Measurements from ENCODE around the gene RABEPK. TPM values are rescaled to one million over a fixed set of nuclear protein-coding genes. Genes with fewer than 3 reads are reported as not detected.

The RABEPK gene
- total RNA-seq, 1 donor from 2014 or later, result 14.7 TPM

DNA sequence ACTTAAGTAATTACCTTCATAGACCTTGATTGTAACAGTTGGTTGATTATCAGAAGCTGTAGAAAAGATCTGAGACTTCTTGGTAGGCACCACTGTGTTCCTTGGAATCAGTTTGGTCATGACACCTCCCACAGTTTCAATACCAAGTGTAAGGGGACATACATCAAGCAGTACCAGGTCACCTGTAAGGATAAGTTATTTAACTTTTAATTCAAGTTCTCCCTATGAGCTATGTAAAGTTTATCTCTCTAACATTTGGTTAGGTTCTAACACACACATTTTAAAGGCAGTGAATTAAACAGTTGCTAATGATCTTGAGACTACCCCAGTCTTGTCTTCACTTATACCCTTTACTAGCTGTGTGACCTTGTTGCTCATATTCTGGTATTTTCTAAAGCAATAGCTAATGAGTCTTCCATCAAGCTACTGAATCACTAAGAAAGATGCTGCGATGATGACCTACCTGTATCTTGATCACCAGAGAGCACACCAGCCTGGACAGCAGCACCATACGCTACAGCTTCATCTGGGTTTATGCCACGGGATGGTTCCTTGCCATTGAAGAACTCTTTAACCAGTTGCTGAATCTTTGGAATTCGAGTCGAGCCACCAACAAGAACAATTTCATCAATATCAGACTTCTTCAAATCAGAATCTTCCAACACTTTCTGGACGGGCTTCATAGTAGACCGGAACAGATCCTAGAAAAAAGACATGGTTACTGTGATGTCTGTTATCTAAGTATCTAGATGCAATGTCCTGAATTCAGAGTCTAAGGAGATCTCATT is 38.0 kb downstream of the RABEPK start:
- peaks cover 3 to 60% of the 10 kb centered on the region in 2 donors for H3K36me3 ChIP-seq
- peak overlapping the region; percentile 88 to 96 for H3K4me3 ChIP-seq

DNA sequence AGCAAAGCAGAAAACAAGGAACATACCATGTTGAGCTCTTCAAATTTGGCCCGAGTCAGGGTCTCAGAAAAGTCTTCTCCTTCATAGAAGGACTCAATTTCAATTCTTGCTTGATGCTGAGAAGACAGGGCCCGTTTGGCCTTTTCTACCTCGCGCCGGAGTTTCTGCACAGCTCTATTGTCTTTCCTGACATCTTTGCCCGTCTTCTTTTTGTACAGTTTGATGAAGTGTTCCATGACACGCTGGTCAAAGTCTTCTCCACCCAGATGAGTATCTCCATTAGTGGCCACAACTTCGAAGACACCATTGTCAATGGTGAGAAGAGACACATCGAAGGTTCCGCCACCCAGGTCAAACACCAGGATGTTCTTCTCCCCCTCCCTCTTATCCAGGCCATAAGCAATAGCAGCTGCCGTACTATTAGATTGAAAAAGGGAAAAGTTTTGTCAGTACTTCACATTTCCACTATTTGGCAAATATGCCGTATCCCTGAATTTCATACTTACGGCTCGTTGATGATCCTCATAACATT is 38.6 kb downstream of the RABEPK start:
- TF ChIP-seq, protein P1, sequence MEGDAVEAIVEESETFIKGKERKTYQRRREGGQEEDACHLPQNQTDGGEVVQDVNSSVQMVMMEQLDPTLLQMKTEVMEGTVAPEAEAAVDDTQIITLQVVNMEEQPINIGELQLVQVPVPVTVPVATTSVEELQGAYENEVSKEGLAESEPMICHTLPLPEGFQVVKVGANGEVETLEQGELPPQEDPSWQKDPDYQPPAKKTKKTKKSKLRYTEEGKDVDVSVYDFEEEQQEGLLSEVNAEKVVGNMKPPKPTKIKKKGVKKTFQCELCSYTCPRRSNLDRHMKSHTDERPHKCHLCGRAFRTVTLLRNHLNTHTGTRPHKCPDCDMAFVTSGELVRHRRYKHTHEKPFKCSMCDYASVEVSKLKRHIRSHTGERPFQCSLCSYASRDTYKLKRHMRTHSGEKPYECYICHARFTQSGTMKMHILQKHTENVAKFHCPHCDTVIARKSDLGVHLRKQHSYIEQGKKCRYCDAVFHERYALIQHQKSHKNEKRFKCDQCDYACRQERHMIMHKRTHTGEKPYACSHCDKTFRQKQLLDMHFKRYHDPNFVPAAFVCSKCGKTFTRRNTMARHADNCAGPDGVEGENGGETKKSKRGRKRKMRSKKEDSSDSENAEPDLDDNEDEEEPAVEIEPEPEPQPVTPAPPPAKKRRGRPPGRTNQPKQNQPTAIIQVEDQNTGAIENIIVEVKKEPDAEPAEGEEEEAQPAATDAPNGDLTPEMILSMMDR (IDR thresholded peaks at IDR 0.05), result no peak
- TF ChIP-seq POLR2A (IDR thresholded peaks at IDR 0.05) (no peak), POLR2AphosphoS5 (IDR thresholded peaks at IDR 0.05; ENCODE audit: insufficient read depth in 1 of 2, low read depth in 1 of 2) (no peak)
- no peak overlapping the region for H3K27ac ChIP-seq
- DNase-seq (ENCODE audit: extremely low spot score in 2 of 2), result no peak
- intact Hi-C loops (cut with DNase I), result no loop called here
- H3K36me3 ChIP-seq, result peaks cover 3 to 54% of the 10 kb centered on the region in 2 donors
- no peaks in the 10 kb centered on the region for H3K9me3 ChIP-seq
- peaks cover 66% of the 10 kb centered on the region for H3K4me1 ChIP-seq
- H3K4me3 ChIP-seq, result peak overlapping the region; percentile 88 to 96
- H3K27me3 ChIP-seq, result no peaks in the 10 kb centered on the region

More for the DNA sequence above, 38.0 kb downstream of the RABEPK start:
- no peak for DNase-seq (ENCODE audit: extremely low spot score in 2 of 2)
- Histone ChIP-seq H3K9me3 (no peaks in the 10 kb centered on the region), H3K4me1 (peaks cover 66% of the 10 kb centered on the region), H3K27me3 (no peaks in the 10 kb centered on the region), H3K27ac (no peak overlapping the region)
- intact Hi-C loops (cut with DNase I), result no loop called here
- TF ChIP-seq, protein P1 (IDR thresholded peaks at IDR 0.05), result no peak
- TF ChIP-seq POLR2A (IDR thresholded peaks at IDR 0.05) (no peak), POLR2AphosphoS5 (IDR thresholded peaks at IDR 0.05; ENCODE audit: insufficient read depth in 1 of 2, low read depth in 1 of 2) (no peak)

DNA sequence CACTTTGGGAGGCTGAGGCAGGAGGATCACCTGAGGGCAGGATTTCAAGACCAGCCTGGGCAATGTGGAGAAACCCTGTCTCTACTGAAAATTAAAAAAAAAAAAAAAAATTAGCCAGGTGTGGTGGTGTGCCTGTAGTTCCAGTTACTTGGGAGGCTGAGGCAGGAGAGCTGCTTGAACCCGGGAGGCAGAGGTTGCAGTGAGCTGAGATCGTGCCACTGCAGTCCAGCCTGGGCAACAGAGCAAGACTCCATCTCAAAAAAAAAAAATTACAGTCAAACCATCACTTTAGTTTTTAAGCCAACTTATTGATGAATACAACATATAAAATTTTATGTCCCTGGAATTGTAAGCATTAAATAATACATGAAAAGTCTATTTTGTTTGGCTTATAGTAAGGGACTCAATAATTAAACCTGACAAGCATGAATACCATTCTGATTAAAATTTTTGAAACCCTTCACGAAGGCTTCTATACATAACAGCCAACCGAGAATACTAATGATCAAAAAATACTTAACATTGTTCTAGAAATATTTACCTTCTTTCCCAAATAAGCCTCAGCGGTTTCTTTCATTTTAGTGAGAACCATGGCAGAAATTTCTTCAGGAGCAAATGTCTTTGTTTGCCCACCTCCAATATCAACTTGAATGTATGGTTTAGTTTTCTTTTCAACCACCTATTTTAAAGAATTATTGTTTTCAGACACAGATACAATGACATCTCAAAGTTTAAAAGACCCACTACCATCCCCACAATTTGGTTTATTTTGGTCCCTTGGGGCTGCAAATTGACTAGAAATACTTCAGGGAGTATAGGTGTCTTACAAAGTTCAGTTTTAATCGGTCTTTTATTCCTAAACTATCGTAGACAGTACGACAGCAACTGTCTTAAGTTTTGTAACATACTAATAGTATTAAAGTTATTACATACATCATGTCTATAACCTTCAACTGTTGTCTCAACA is 39.6 kb downstream of the RABEPK start:
- H3K36me3 ChIP-seq, result peaks cover 3 to 47% of the 10 kb centered on the region in 2 donors
- no peaks in the 10 kb centered on the region for H3K27me3 ChIP-seq
- peak overlapping the region; percentile 88 to 96 for H3K4me3 ChIP-seq
- intact Hi-C loops (cut with DNase I), result loop anchor here (10.0 kb wide), 1 partner anchor 55 kb away; the partner anchor contains the start of gene PPP6C
- TF ChIP-seq POLR2A (IDR thresholded peaks at IDR 0.05) (no peak), POLR2AphosphoS5 (IDR thresholded peaks at IDR 0.05; ENCODE audit: insufficient read depth in 1 of 2, low read depth in 1 of 2) (no peak)
- TF ChIP-seq, protein P1 (IDR thresholded peaks at IDR 0.05), result no peak
- H3K4me1 ChIP-seq, result peaks cover 63% of the 10 kb centered on the region
- H3K27ac ChIP-seq, result peak overlapping the region; percentile 90
- DNase-seq (ENCODE audit: extremely low spot score in 2 of 2), result no peak
- H3K9me3 ChIP-seq, result no peaks in the 10 kb centered on the region

DNA sequence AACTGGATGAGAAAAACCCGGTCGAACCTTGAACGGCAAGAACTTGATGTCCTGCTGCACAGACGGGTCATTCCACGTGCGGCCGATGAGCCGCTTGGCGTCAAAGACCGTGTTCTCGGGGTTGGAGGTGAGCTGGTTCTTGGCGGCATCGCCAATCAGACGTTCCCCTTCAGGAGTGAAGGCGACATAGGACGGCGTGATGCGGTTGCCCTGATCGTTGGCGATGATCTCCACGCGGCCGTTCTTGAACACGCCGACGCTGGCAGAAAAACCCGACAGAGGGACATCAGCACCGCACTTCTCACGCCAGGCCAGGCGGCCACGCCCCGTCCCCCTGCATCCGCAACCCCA is 40.3 kb downstream of the RABEPK start:
- DNase-seq (ENCODE audit: extremely low spot score in 2 of 2), result no peak
- no peaks in the 10 kb centered on the region for H3K9me3 ChIP-seq
- peak overlapping the region; percentile 90 for H3K27ac ChIP-seq
- intact Hi-C loops (cut with DNase I), result loop anchor here (10.0 kb wide), 1 partner anchor 56 kb away; the partner anchor contains the start of gene PPP6C
- peaks cover 56% of the 10 kb centered on the region for H3K4me1 ChIP-seq
- peaks cover 3 to 40% of the 10 kb centered on the region in 2 donors for H3K36me3 ChIP-seq
- peak overlapping the region; percentile 88 to 96 for H3K4me3 ChIP-seq
- no peaks in the 10 kb centered on the region for H3K27me3 ChIP-seq
- no peak for TF ChIP-seq POLR2AphosphoS5 (IDR thresholded peaks at IDR 0.05; ENCODE audit: insufficient read depth in 1 of 2, low read depth in 1 of 2)
- TF ChIP-seq POLR2A (IDR thresholded peaks at IDR 0.05), result no peak
- TF ChIP-seq, protein P1 (IDR thresholded peaks at IDR 0.05), result no peak
